Measurements from ENCODE around the gene YIPF2. TPM values are rescaled to one million over a fixed set of nuclear protein-coding genes. Genes with fewer than 3 reads are reported as not detected.

The YIPF2 gene
- polyA plus RNA-seq, 2 of the 4 experiments (the other 2 are of a cell fraction), result 13.1 to 17.5 TPM

DNA sequence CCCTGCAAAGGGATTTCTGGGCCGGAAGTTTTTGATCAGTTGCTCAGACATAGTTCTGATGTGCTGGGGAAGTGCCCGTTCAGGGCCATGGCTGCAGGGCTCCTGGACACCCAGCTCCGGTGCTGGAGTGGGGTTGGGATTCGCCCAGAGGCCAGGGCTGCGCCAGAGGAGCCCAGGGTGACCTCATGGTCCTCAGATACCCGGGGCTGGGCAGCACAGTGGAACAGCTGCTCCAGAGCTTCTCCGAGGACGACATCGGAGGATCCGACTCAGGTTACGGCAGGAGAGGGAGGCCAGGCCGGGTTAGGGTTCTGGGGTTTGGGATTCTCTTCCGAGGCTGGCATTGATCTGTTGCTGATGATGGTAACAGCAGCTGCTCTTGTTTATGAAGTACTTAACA lies 36.2 kb downstream of the YIPF2 start:
- FAIRE-seq (no peak), ATAC-seq (no peak), DNase-seq (ENCODE audit: low read depth in 1 of 2, low spot score in 1 of 2) (no peak)
- Histone ChIP-seq H3K4me1 (peaks cover 12% of the 10 kb centered on the region), H3K4me2 (no peak overlapping the region), H3K27ac (no peak overlapping the region), H3K4me3 (no peak overlapping the region), H3K9me3 (no peaks in the 10 kb centered on the region)
- WGBS (ENCODE audit: missing lambda C conversion rate), result 98% methylated on average over 8 of the region's 13 CpGs
- no peak for TF ChIP-seq GATA3 (IDR thresholded peaks at IDR 0.05; ENCODE audit: borderline replicate concordance)
- TF ChIP-seq ZC3H11A (IDR thresholded peaks at IDR 0.05), result no peak
- TF ChIP-seq TFCP2L1 (CRISPR knock-in tag; IDR thresholded peaks at IDR 0.05), result no peak
- TF ChIP-seq, protein P1, sequence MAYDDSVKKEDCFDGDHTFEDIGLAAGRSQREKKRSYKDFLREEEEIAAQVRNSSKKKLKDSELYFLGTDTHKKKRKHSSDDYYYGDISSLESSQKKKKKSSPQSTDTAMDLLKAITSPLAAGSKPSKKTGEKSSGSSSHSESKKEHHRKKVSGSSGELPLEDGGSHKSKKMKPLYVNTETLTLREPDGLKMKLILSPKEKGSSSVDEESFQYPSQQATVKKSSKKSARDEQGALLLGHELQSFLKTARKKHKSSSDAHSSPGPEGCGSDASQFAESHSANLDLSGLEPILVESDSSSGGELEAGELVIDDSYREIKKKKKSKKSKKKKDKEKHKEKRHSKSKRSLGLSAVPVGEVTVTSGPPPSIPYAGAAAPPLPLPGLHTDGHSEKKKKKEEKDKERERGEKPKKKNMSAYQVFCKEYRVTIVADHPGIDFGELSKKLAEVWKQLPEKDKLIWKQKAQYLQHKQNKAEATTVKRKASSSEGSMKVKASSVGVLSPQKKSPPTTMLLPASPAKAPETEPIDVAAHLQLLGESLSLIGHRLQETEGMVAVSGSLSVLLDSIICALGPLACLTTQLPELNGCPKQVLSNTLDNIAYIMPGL (CRISPR knock-in tag; IDR thresholded peaks at IDR 0.05; ENCODE audit: borderline replicate concordance), result no peak
- TF ChIP-seq, protein P2, sequence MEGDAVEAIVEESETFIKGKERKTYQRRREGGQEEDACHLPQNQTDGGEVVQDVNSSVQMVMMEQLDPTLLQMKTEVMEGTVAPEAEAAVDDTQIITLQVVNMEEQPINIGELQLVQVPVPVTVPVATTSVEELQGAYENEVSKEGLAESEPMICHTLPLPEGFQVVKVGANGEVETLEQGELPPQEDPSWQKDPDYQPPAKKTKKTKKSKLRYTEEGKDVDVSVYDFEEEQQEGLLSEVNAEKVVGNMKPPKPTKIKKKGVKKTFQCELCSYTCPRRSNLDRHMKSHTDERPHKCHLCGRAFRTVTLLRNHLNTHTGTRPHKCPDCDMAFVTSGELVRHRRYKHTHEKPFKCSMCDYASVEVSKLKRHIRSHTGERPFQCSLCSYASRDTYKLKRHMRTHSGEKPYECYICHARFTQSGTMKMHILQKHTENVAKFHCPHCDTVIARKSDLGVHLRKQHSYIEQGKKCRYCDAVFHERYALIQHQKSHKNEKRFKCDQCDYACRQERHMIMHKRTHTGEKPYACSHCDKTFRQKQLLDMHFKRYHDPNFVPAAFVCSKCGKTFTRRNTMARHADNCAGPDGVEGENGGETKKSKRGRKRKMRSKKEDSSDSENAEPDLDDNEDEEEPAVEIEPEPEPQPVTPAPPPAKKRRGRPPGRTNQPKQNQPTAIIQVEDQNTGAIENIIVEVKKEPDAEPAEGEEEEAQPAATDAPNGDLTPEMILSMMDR (IDR thresholded peaks at IDR 0.05), result no peak
- no peak for TF ChIP-seq CBX2 (IDR thresholded peaks at IDR 0.05; ENCODE audit: borderline replicate concordance, low read depth)
- CTCF ChIA-PET, result interaction anchor here (1.4 kb wide), 1 partner anchor 28 kb away, joined by 4 read pairs; no protein-coding TSS in a partner anchor
- POLR2A ChIA-PET, result no interaction called here

DNA sequence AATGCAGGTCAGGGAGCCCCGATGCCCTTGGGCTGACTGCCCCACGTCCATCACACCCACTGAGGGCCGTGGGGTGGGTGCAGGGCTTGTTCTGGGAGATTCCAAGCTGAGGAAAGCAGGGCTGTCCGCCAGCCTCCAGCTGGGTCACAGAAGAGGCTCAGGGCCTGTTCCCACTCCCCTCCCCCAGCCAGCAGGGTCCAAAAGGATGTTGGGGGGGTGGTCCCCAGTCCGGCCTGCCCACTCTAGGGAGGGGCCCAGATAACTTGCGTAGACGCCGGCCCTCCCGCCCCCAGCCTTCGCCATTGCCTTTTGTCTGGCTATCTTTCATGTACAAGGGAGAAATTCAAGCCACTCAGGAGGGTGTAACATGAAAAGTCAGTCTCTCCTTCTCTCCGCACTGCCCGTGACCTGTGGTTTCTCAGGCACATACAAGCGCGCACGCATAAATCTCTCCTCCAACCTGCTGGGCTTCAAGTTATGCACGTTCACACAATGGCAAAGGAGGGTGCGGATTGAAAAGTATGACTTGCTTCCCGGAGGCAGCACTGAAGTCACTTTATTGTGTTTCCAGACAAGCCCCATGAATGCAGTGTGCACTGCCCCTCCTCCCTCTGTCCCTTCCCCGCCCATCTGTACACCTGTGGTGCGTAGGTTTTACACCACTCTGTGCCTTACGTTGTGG lies 36.9 kb downstream of the YIPF2 start:
- WGBS (ENCODE audit: missing lambda C conversion rate), result 89% methylated on average over 19 of the region's 21 CpGs
- TF ChIP-seq ESRRA (IDR thresholded peaks at IDR 0.05; ENCODE audit: borderline replicate concordance, low read length) (no peak), NPAS2 (CRISPR knock-in tag; IDR thresholded peaks at IDR 0.05; ENCODE audit: borderline replicate concordance) (no peak), HEYL (CRISPR knock-in tag; IDR thresholded peaks at IDR 0.05) (no peak), BHLHE40 (IDR thresholded peaks at IDR 0.05; ENCODE audit: low read depth, low read length) (no peak), CHD4 (IDR thresholded peaks at IDR 0.05; ENCODE audit: borderline replicate concordance) (no peak), RAD21 (conservative IDR thresholded peaks at IDR 0.05 in 1 of 2, IDR thresholded peaks at IDR 0.05 in 1 of 2) (no peak), HOXB5 (CRISPR knock-in tag; IDR thresholded peaks at IDR 0.05) (no peak), RNF2 (IDR thresholded peaks at IDR 0.05; ENCODE audit: borderline replicate concordance, low read depth) (no peak), CHD2 (IDR thresholded peaks at IDR 0.05; ENCODE audit: low read length, partially characterized antibody) (no peak), HOXA7 (CRISPR knock-in tag; IDR thresholded peaks at IDR 0.05) (no peak), NR3C1 (IDR thresholded peaks at IDR 0.05) (no peak), FOSL2 (IDR thresholded peaks at IDR 0.05) (no peak), FOSL2 (CRISPR knock-in tag; IDR thresholded peaks at IDR 0.05) (no peak), EHF (CRISPR knock-in tag; IDR thresholded peaks at IDR 0.05) (no peak), POLR2A (IDR thresholded peaks at IDR 0.05; ENCODE audit: low read length) (no peak), JUN (IDR thresholded peaks at IDR 0.05) (no peak), MYC (IDR thresholded peaks at IDR 0.05; ENCODE audit: borderline replicate concordance, low read length) (no peak)
- TF ChIP-seq, protein P3, sequence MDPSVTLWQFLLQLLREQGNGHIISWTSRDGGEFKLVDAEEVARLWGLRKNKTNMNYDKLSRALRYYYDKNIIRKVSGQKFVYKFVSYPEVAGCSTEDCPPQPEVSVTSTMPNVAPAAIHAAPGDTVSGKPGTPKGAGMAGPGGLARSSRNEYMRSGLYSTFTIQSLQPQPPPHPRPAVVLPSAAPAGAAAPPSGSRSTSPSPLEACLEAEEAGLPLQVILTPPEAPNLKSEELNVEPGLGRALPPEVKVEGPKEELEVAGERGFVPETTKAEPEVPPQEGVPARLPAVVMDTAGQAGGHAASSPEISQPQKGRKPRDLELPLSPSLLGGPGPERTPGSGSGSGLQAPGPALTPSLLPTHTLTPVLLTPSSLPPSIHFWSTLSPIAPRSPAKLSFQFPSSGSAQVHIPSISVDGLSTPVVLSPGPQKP (IDR thresholded peaks at IDR 0.05; ENCODE audit: low read depth, low read length), result no peak
- TF ChIP-seq, protein P1 (CRISPR knock-in tag; IDR thresholded peaks at IDR 0.05; ENCODE audit: borderline replicate concordance), result no peak
- TF ChIP-seq, protein P4, sequence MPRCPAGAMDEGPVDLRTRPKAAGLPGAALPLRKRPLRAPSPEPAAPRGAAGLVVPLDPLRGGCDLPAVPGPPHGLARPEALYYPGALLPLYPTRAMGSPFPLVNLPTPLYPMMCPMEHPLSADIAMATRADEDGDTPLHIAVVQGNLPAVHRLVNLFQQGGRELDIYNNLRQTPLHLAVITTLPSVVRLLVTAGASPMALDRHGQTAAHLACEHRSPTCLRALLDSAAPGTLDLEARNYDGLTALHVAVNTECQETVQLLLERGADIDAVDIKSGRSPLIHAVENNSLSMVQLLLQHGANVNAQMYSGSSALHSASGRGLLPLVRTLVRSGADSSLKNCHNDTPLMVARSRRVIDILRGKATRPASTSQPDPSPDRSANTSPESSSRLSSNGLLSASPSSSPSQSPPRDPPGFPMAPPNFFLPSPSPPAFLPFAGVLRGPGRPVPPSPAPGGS (IDR thresholded peaks at IDR 0.05), result no peak
- H3K9me3 ChIP-seq, result no peaks in the 10 kb centered on the region
- H3K4me3 ChIP-seq, result no peak overlapping the region
- CTCF ChIA-PET, result interaction anchor here (1.4 to 1.6 kb wide), 2 partner anchors 11 to 27 kb away, joined by 4 to 5 read pairs; no protein-coding TSS in a partner anchor
- H3K27ac ChIP-seq, result no peak overlapping the region
- no peak overlapping the region for H3K4me2 ChIP-seq
- peaks cover 5% of the 10 kb centered on the region for H3K4me1 ChIP-seq
- no peak for FAIRE-seq
- no peak for DNase-seq (ENCODE audit: low read depth in 1 of 2, low spot score in 1 of 2)
- POLR2A ChIA-PET, result no interaction called here
- ATAC-seq, result no peak

Data from A549 (cell line).